GM12801 (cell line): ENCODE results near the gene CHRNA5.

Source experiments
- CTCF ChIP-seq: IDR thresholded peaks from one replicate; pipeline ENCODE4 v1.5.1; 2011; ENCODE audit warnings: control low read depth; ENCODE audit not compliant: insufficient read length; ENCODE audit errors: extremely low read depth

CHRNA5 gene

GRCh38 chr15:78552597-78552996 lies 12.7 kb upstream of the CHRNA5 start:
- no peak for TF ChIP-seq CTCF

GRCh38 chr15:78561490-78561889 lies 3.8 kb upstream of the CHRNA5 start:
- TF ChIP-seq CTCF = no peak

GRCh38 chr15:78563092-78563491 lies 2.2 kb upstream of the CHRNA5 start:
- no peak for TF ChIP-seq CTCF

GRCh38 chr15:78564743-78565096 lies 600 bp upstream of the CHRNA5 start:
- TF ChIP-seq CTCF = no peak

GRCh38 chr15:78565951-78566774 lies 843 bp downstream of the CHRNA5 start:
- no peak for TF ChIP-seq CTCF

GRCh38 chr15:78567531-78567930 lies 2.2 kb downstream of the CHRNA5 start:
- TF ChIP-seq CTCF = no peak

GRCh38 chr15:78570710-78571109 lies 5.4 kb downstream of the CHRNA5 start:
- no peak for TF ChIP-seq CTCF
